RPMI8226 (cell line): ENCODE results near the gene GAN.
A peak's percentile ranks its signal among the peaks of the same experiment; 100 is the strongest.
"Not testable (repeated sequence)": the region's sequence is repeated elsewhere in the genome, so short reads cannot be mapped to it uniquely, and the experiment has no call there.

Experiments
- DNase-seq: peaks from one replicate; pipeline ENCODE4 v3.0.0-alpha.2; 2015

The GAN gene

GRCh38 chr16:81311762-81312161 lies 3.0 kb upstream of the GAN start:
- no peak for DNase-seq

- DNase-seq = no peak
These were observed 810 bp upstream of the GAN start for GRCh38 chr16:81313701-81314602.

GRCh38 chr16:81315271-81316175 lies 761 bp downstream of the GAN start:
- peak; percentile 57 for DNase-seq

GRCh38 chr16:81316176-81316496 lies 1.4 kb downstream of the GAN start:
- DNase-seq = no peak

- DNase-seq = no peak
These were observed 3.9 kb downstream of the GAN start for GRCh38 chr16:81318711-81319110.

GRCh38 chr16:81319221-81319912 lies 4.6 kb downstream of the GAN start:
- DNase-seq = no peak

- DNase-seq = no peak
These were observed 6.3 kb downstream of the GAN start for GRCh38 chr16:81321039-81321438.

- no peak for DNase-seq
These were observed 6.8 kb downstream of the GAN start for GRCh38 chr16:81321536-81321935.

GRCh38 chr16:81324808-81325207 lies 10.0 kb downstream of the GAN start:
- DNase-seq = no peak

GRCh38 chr16:81327011-81327410 lies 12.2 kb downstream of the GAN start:
- no peak for DNase-seq

- no peak for DNase-seq
These were observed 12.9 kb downstream of the GAN start for GRCh38 chr16:81327447-81328196.

- no peak for DNase-seq
These were observed 15.2 kb downstream of the GAN start for GRCh38 chr16:81329947-81330346.

- no peak for DNase-seq
These were observed 18.6 kb downstream of the GAN start for GRCh38 chr16:81333356-81333755.

GRCh38 chr16:81335669-81336068 lies 20.9 kb downstream of the GAN start:
- no peak for DNase-seq

GRCh38 chr16:81337097-81337496 lies 22.3 kb downstream of the GAN start:
- DNase-seq = no peak

GRCh38 chr16:81345172-81345571 lies 30.4 kb downstream of the GAN start:
- DNase-seq = not testable (repeated sequence)

GRCh38 chr16:81347425-81347824 lies 32.7 kb downstream of the GAN start:
- DNase-seq = no peak

GRCh38 chr16:81349608-81350305 lies 35.0 kb downstream of the GAN start:
- no peak for DNase-seq

GRCh38 chr16:81350306-81350615 lies 35.5 kb downstream of the GAN start:
- DNase-seq = no peak

- DNase-seq = no peak
These were observed 39.1 kb downstream of the GAN start for GRCh38 chr16:81353895-81354294.

- DNase-seq = no peak
These were observed 43.0 kb downstream of the GAN start for GRCh38 chr16:81357711-81358260.

- no peak for DNase-seq
These were observed 44.1 kb downstream of the GAN start for GRCh38 chr16:81358860-81359259.
